ENCODE results near the gene FGFR2. TPM values are rescaled to one million over a fixed set of nuclear protein-coding genes. Genes with fewer than 3 reads are reported as not detected.

The FGFR2 gene
- total RNA-seq, 2 experiments from 2014 or later, result not detected

DNA sequence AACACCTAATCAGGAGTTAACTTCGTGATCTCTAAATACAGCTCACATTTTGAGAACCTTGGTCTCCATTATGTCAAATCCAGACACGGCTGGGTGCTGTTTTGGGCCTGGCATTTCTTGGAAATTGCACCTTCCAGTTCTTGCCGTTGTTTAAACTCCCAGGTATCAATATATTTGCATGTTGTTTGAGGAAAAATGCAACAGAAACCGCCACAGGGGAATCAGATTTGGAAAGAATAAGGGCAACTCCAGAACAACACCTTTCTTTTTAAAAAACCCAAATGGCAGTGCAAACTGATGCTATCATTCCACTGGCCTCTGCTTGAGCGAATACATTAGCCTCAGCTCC, 162.0 kb downstream of the FGFR2 start:
- Mint-ChIP-seq H3K36me3 (ENCODE audit: low read depth) (no peaks in the 10 kb centered on the region), H3K27ac (no peak overlapping the region), H3K4me3 (no peak overlapping the region), H3K9me3 (peaks cover 3% of the 10 kb centered on the region), H3K4me1 (ENCODE audit: low read depth) (no peaks in the 10 kb centered on the region), H3K27me3 (no peaks in the 10 kb centered on the region)
- intact Hi-C loops (cut with micrococcal nuclease), result no loop called here
- TF ChIP-seq, protein P1, sequence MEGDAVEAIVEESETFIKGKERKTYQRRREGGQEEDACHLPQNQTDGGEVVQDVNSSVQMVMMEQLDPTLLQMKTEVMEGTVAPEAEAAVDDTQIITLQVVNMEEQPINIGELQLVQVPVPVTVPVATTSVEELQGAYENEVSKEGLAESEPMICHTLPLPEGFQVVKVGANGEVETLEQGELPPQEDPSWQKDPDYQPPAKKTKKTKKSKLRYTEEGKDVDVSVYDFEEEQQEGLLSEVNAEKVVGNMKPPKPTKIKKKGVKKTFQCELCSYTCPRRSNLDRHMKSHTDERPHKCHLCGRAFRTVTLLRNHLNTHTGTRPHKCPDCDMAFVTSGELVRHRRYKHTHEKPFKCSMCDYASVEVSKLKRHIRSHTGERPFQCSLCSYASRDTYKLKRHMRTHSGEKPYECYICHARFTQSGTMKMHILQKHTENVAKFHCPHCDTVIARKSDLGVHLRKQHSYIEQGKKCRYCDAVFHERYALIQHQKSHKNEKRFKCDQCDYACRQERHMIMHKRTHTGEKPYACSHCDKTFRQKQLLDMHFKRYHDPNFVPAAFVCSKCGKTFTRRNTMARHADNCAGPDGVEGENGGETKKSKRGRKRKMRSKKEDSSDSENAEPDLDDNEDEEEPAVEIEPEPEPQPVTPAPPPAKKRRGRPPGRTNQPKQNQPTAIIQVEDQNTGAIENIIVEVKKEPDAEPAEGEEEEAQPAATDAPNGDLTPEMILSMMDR (IDR thresholded peaks at IDR 0.05), result no peak
- ChIA-PET POLR2A (no interaction called here), CTCF (no interaction called here)
- ATAC-seq, result no peak
- DNase-seq, result no peak

DNA sequence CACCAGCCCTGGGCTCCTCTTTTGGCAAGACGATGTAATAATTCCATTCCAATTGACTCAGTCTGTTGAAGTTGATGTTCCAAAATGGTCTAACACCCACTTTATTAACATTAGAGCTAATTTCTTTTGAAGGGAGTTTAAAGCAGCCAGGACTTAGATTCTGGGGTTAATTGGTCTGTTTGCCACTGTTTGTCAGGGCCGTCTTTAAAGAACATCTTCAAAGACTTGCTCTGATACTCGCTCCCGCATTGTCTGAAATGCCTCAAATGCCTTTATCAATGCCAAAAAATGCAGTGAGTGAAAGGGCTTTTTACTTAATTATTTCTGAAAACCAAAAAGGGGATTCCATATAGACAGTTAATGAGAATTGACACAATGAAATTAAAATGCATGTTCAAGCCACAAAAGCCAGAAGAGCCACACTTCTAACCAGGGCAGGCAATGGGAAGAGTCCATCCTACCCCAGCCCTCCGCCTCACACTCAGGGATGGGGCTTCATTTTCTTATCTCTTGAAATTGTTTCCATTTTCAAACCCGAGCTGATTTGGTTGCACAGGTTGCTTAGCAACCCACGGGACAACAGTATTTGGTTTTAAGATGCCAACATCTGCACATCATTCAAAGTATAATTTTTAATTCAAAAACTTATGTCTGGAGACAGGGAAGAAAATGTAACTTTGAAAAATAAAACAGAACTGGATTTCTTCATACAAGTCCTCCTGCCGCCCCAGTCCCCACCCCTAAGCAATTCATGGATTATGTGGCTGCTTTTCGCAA, 163.0 kb downstream of the FGFR2 start:
- Mint-ChIP-seq H3K4me3 (no peak overlapping the region), H3K4me1 (ENCODE audit: low read depth) (no peaks in the 10 kb centered on the region), H3K27ac (no peak overlapping the region), H3K36me3 (ENCODE audit: low read depth) (no peaks in the 10 kb centered on the region), H3K9me3 (peaks cover 3% of the 10 kb centered on the region), H3K27me3 (no peaks in the 10 kb centered on the region)
- ATAC-seq (no peak), DNase-seq (no peak)
- ChIA-PET CTCF (no interaction called here), POLR2A (no interaction called here)
- TF ChIP-seq, protein P1 (IDR thresholded peaks at IDR 0.05), result no peak
- intact Hi-C loops (cut with micrococcal nuclease), result no loop called here

- TF ChIP-seq, protein P1 (IDR thresholded peaks at IDR 0.05), result no peak
- CTCF ChIA-PET, result no interaction called here
- ATAC-seq, result no peak
- POLR2A ChIA-PET, result no interaction called here
- no peak overlapping the region for H3K4me3 Mint-ChIP-seq
- no peak overlapping the region for H3K27ac Mint-ChIP-seq
- H3K9me3 Mint-ChIP-seq, result peaks cover 3% of the 10 kb centered on the region
- intact Hi-C loops (cut with micrococcal nuclease), result no loop called here
- H3K36me3 Mint-ChIP-seq (ENCODE audit: low read depth), result no peaks in the 10 kb centered on the region
- no peak for DNase-seq
- H3K27me3 Mint-ChIP-seq, result no peaks in the 10 kb centered on the region
- no peaks in the 10 kb centered on the region for H3K4me1 Mint-ChIP-seq (ENCODE audit: low read depth)
Observed at GRCh38 chr10:121433965-121434364, 164.3 kb downstream of the FGFR2 start.

- Mint-ChIP-seq H3K27ac (no peak overlapping the region), H3K4me1 (ENCODE audit: low read depth) (no peaks in the 10 kb centered on the region), H3K36me3 (ENCODE audit: low read depth) (no peaks in the 10 kb centered on the region), H3K27me3 (peaks cover 2% of the 10 kb centered on the region), H3K9me3 (peaks cover 3% of the 10 kb centered on the region), H3K4me3 (no peak overlapping the region)
- POLR2A ChIA-PET, result no interaction called here
- TF ChIP-seq, protein P1 (IDR thresholded peaks at IDR 0.05), result no peak
- ATAC-seq (no peak), DNase-seq (no peak)
- CTCF ChIA-PET, result no interaction called here
- intact Hi-C loops (cut with micrococcal nuclease), result no loop called here
Observed at GRCh38 chr10:121428867-121429266, 169.4 kb downstream of the FGFR2 start.

Data from activated CD8-positive, alpha-beta T cell treated with anti-CD3 and anti-CD28 coated beads for 36 hours (primary cell).